IMR-90 (cell line): ENCODE data around the gene LRRC2. TPM values are rescaled to one million over a fixed set of nuclear protein-coding genes. Genes with fewer than 3 reads are reported as not detected.

Experiments
- ATAC-seq: fragments of 200-7000 bp; cut with Tn5 transposase; 2 replicates; pipeline ENCODE4 v1.9.1; 2020; ENCODE audit warnings: low read depth, mild to moderate bottlenecking, moderate library complexity
- BruUV-seq: library from RNA; stranded (reverse); fragments of 400-500 nt; replicated peaks from 2 replicates; lab custom pipeline; 2021; lab: Mats Ljungman, UMichigan
- CTCF ChIA-PET: fragments of 300-600 bp; formaldehyde crosslinking; extraction: SDS; loops from one replicate; lab custom pipeline; 2021; ENCODE audit warnings: antibody characterized with exemption; lab: Yijun Ruan, JAX
- POLR2A ChIA-PET: fragments of 300-600 bp; sonication (Branson Sonifier 250); formaldehyde crosslinking; loops from one replicate; lab custom pipeline; 2022; ENCODE audit warnings: antibody characterized with exemption; ENCODE audit not compliant: unreplicated experiment; lab: Charles Lee
- DNase-seq: peaks from one replicate; pipeline ENCODE4 v3.0.0; 2013
- H2AFZ ChIP-seq: replicated peaks from 2 replicates; pipeline ENCODE3; 2013; ENCODE audit warnings: low read length, mild to moderate bottlenecking; ENCODE audit not compliant: poor library complexity
- H2AK5ac ChIP-seq: 2 replicates; pipeline ENCODE4 v1.6.1; 2013; ENCODE audit warnings: low read depth, low read length, inconsistent platforms
- H2AK9ac ChIP-seq: replicated peaks from 2 replicates; pipeline ENCODE3; 2013; ENCODE audit warnings: mild to moderate bottlenecking, low read depth, low read length, moderate library complexity; ENCODE audit not compliant: poor library complexity
- H2BK120ac ChIP-seq: 2 replicates; pipeline ENCODE4 v1.6.1; 2013; ENCODE audit warnings: low read depth, low read length, inconsistent platforms
- H2BK15ac ChIP-seq: 3 replicates; pipeline ENCODE4 v1.6.1; 2013; ENCODE audit warnings: low read depth, low read length, inconsistent platforms
- H2BK20ac ChIP-seq: 2 replicates; pipeline ENCODE4 v1.6.1; 2013; ENCODE audit warnings: low read depth, mild to moderate bottlenecking, inconsistent platforms, low read length, moderate library complexity
- H2BK5ac ChIP-seq: 2 replicates; pipeline ENCODE4 v1.6.1; 2013; ENCODE audit warnings: mild to moderate bottlenecking, low read depth, low read length, inconsistent platforms; ENCODE audit not compliant: poor library complexity, severe bottlenecking
- H3K14ac ChIP-seq: replicated peaks from 2 replicates; pipeline ENCODE4 v1.6.1; 2013; ENCODE audit warnings: low read depth, low read length, inconsistent platforms
- H3K18ac ChIP-seq: 2 replicates; pipeline ENCODE4 v1.6.1; 2013; ENCODE audit warnings: low read depth, low read length, control low read depth
- H3K23ac ChIP-seq: 2 replicates; pipeline ENCODE4 v1.6.1; 2013; ENCODE audit warnings: low read depth, low read length, inconsistent platforms
- H3K27ac ChIP-seq: 2 replicates; pipeline ENCODE4 v1.5.1; 2013; ENCODE audit warnings: mild to moderate bottlenecking, control low read depth, low read length; ENCODE audit not compliant: insufficient read depth
- H3K27me3 ChIP-seq: 2 replicates; pipeline ENCODE4 v1.6.1; 2013; ENCODE audit warnings: low read length; ENCODE audit not compliant: control insufficient read depth, insufficient read depth
- H3K36me3 ChIP-seq: 2 replicates; pipeline ENCODE4 v1.6.1; 2013; ENCODE audit warnings: low read length, mixed read lengths; ENCODE audit not compliant: control insufficient read depth, insufficient read depth
- H3K4ac ChIP-seq: 2 replicates; pipeline ENCODE4 v1.6.1; 2013; ENCODE audit warnings: low read depth, low read length, inconsistent platforms
- H3K4me1 ChIP-seq: 2 replicates; pipeline ENCODE4 v1.6.1; 2013; ENCODE audit warnings: low read length, mixed read lengths; ENCODE audit not compliant: control insufficient read depth, insufficient read depth
- H3K4me2 ChIP-seq: 2 replicates; pipeline ENCODE4 v1.6.1; 2013; ENCODE audit warnings: low read depth, mild to moderate bottlenecking, control low read depth, low read length, moderate library complexity
- H3K4me3 ChIP-seq: 2 replicates; pipeline ENCODE4 v1.5.1; 2013; ENCODE audit warnings: low read depth, mild to moderate bottlenecking, control low read depth, low read length, moderate library complexity; ENCODE audit not compliant: insufficient read depth
- H3K56ac ChIP-seq: 2 replicates; pipeline ENCODE4 v1.6.1; 2013; ENCODE audit warnings: low read length, inconsistent platforms; ENCODE audit not compliant: insufficient read depth; ENCODE audit errors: extremely low read depth
- H3K79me1 ChIP-seq, 2 experiments: 2 replicates each; pipeline ENCODE4 v1.6.1; 2013; ENCODE audit warnings: low read length in 2 of 2, inconsistent platforms in 1 of 2, low read depth in 1 of 2
- H3K9ac ChIP-seq: 2 replicates; pipeline ENCODE4 v1.6.1; 2013; ENCODE audit warnings: low read depth, low read length, control low read depth
- H3K9me1 ChIP-seq: 2 replicates; pipeline ENCODE4 v1.6.1; 2013; ENCODE audit warnings: low read length, inconsistent platforms; ENCODE audit not compliant: insufficient read depth
- H3K9me3 ChIP-seq: 2 replicates; pipeline ENCODE4 v1.6.1; 2013; ENCODE audit warnings: low read length; ENCODE audit not compliant: control insufficient read depth, insufficient read depth
- H4K20me1 ChIP-seq: 2 replicates; pipeline ENCODE4 v1.6.1; 2013; ENCODE audit warnings: low read length, inconsistent platforms; ENCODE audit not compliant: insufficient read depth
- H4K5ac ChIP-seq: 2 replicates; pipeline ENCODE4 v1.6.1; 2013; ENCODE audit warnings: mild to moderate bottlenecking, low read depth, low read length, control low read depth
- H4K8ac ChIP-seq, 2 experiments: 2 replicates each; pipeline ENCODE4 v1.6.1; 2013; ENCODE audit warnings: low read depth in 2 of 2, low read length in 2 of 2, control low read depth in 1 of 2, inconsistent platforms in 1 of 2
- H4K91ac ChIP-seq: 2 replicates; pipeline ENCODE4 v1.6.1; 2013; ENCODE audit warnings: low read depth, low read length, inconsistent platforms; ENCODE audit not compliant: insufficient read depth
- BHLHE40 ChIP-seq: fragments of 150-350 bp; IDR thresholded peaks from 2 replicates; pipeline ENCODE4 v1.6.1; 2016; ENCODE audit warnings: mild to moderate bottlenecking, low read depth, low read length
- CEBPB ChIP-seq: IDR thresholded peaks from 2 replicates; pipeline ENCODE4 v1.6.1; 2012; ENCODE audit warnings: low read depth, low read length, improper control_type of control experiment
- CHD1 ChIP-seq: IDR thresholded peaks from 2 replicates; pipeline ENCODE4 v1.6.1; 2012; ENCODE audit warnings: low read depth, low read length, improper control_type of control experiment
- CTCF ChIP-seq: conservative IDR thresholded peaks from 2 replicates; pipeline ENCODE4 v1.5.1; 2012; ENCODE audit warnings: mild to moderate bottlenecking, low read depth, low read length, improper control_type of control experiment
- ELK1 ChIP-seq: fragments of 150-350 bp; IDR thresholded peaks from 2 replicates; pipeline ENCODE4 v1.6.1; 2016; ENCODE audit warnings: low read depth, mild to moderate bottlenecking, low read length, moderate library complexity, borderline replicate concordance
- FOS ChIP-seq: fragments of 150-350 bp; IDR thresholded peaks from 2 replicates; pipeline ENCODE4 v1.6.1; 2016; ENCODE audit warnings: low read depth, low read length
- MAFK ChIP-seq: IDR thresholded peaks from 2 replicates; pipeline ENCODE4 v1.6.1; 2012; ENCODE audit warnings: low read depth, low read length, improper control_type of control experiment
- MAZ ChIP-seq: IDR thresholded peaks from 2 replicates; pipeline ENCODE4 v1.6.1; 2012; ENCODE audit warnings: low read depth, mild to moderate bottlenecking, low read length, improper control_type of control experiment, moderate library complexity, borderline replicate concordance
- MXI1 ChIP-seq: IDR thresholded peaks from 2 replicates; pipeline ENCODE4 v1.6.1; 2012; ENCODE audit warnings: low read depth, mild to moderate bottlenecking, low read length, moderate library complexity, borderline replicate concordance
- NFE2L2 ChIP-seq: fragments of 150-350 bp; IDR thresholded peaks from 2 replicates; pipeline ENCODE4 v1.6.1; 2016; ENCODE audit warnings: low read depth, mild to moderate bottlenecking, low read length
- POLR2A ChIP-seq: IDR thresholded peaks from 2 replicates; pipeline ENCODE4 v1.6.1; 2012; ENCODE audit warnings: mild to moderate bottlenecking, low read depth, low read length
- RAD21 ChIP-seq: IDR thresholded peaks from 2 replicates; pipeline ENCODE4 v1.6.1; 2012; ENCODE audit warnings: low read length, improper control_type of control experiment
- RCOR1 ChIP-seq: IDR thresholded peaks from 2 replicates; pipeline ENCODE4 v1.6.1; 2012; ENCODE audit warnings: mild to moderate bottlenecking, low read length, improper control_type of control experiment; ENCODE audit not compliant: insufficient replicate concordance
- RFX5 ChIP-seq: IDR thresholded peaks from 2 replicates; pipeline ENCODE4 v1.8.0; 2012; ENCODE audit warnings: low read depth, mild to moderate bottlenecking, low read length, moderate library complexity
- SMC3 ChIP-seq: fragments of 150-350 bp; IDR thresholded peaks from 2 replicates; pipeline ENCODE4 v1.6.1; 2016; ENCODE audit warnings: low read depth, mild to moderate bottlenecking, antibody characterized with exemption, low read length, moderate library complexity
- USF2 ChIP-seq: fragments of 150-350 bp; IDR thresholded peaks from 2 replicates; pipeline ENCODE4 v1.6.1; 2017; ENCODE audit warnings: mild to moderate bottlenecking, antibody characterized with exemption, low read length, low read depth
- WGBS, 2 experiments: methylation state at CpG; one replicate each; pipeline versions ENCODE4 v1.1.5 to v1.1.7; 2013; ENCODE audit warnings: missing lambda C conversion rate in 2 of 2; ENCODE audit not compliant: insufficient read length in 1 of 2; ENCODE audit errors: extremely low coverage in 2 of 2; 5-methylcytosine and 5-hydroxymethylcytosine counted together
- dilution Hi-C: fragments of 300-500 bp; cut with HindIII; formaldehyde crosslinking; loops from one replicate; pipeline ENCODE4 v1.14.3; 2018; ENCODE audit warnings: low sequenced_read_pairs; ENCODE audit not compliant: unreplicated experiment
- in situ Hi-C: fragments of 300-500 bp; cut with MboI; formaldehyde crosslinking; loops from 3 replicates; pipeline ENCODE4 v1.14.3; 2019; ENCODE audit warnings: low sequenced_read_pairs, inconsistent platforms, mixed read lengths
- intact Hi-C: fragments of 100-400 bp; cut with micrococcal nuclease; formaldehyde crosslinking; loops from 2 replicates; pipeline ENCODE4 v1.10.0; 2022
- polyA plus RNA-seq, 3 experiments: library from polyadenylated mRNA; depleted of rRNA; stranded (reverse); fragments of >200 nt; gene quantifications; 2 replicates each; pipeline ENCODE4 v1.2.3, GENCODE V29; 2012; ENCODE audit warnings: low replicate concordance in 1 of 3
- total RNA-seq: library from RNA; depleted of rRNA; stranded (reverse); fragments of >200 nt; gene quantifications from 2 replicates; pipeline ENCODE4 v1.2.3, GENCODE V29; 2012

The LRRC2 gene
- total and polyA plus RNA-seq, 2 of the 4 experiments (the other 2 are of a cell fraction): 2.9 to 4.1 TPM

GRCh38 chr3:46580675-46581074 is 14.6 kb upstream of the LRRC2 start:
- WGBS, 2 experiments: 100% methylated on average over 1 of the region's 1 CpG; no CpG with 5 or more reads in 1 of the 2 experiments
- DNase-seq: no peak
- no TSS peak for BruUV-seq

More at GRCh38 chr3:46580675-46581074, 14.6 kb upstream of the LRRC2 start:
- no peak overlapping the region for H2AFZ ChIP-seq
- ATAC-seq: no peak
- H3K9ac ChIP-seq: no peak overlapping the region
- no peak overlapping the region for H3K56ac ChIP-seq
- ChIA-PET POLR2A (no interaction called here), CTCF (no interaction called here)
- H3K4me2 ChIP-seq: no peak overlapping the region
- H3K79me1 ChIP-seq: no peaks in the 10 kb centered on the region
- no peak overlapping the region for H2AK9ac ChIP-seq
- H3K9me3 ChIP-seq: no peaks in the 10 kb centered on the region
- no peak overlapping the region for H3K14ac ChIP-seq
- H2BK5ac ChIP-seq: no peak overlapping the region
- H2BK120ac ChIP-seq: no peak overlapping the region
- H4K5ac ChIP-seq: no peak overlapping the region
- no peaks in the 10 kb centered on the region for H3K9me1 ChIP-seq
- no peak overlapping the region for H3K4me3 ChIP-seq
- H3K4ac ChIP-seq: no peak overlapping the region
- no peaks in the 10 kb centered on the region for H4K20me1 ChIP-seq
- intact Hi-C loops: no loop called here
- no peak overlapping the region for H4K8ac ChIP-seq
- H3K27ac ChIP-seq: no peak overlapping the region
- H3K27me3 ChIP-seq: peaks cover 31% of the 10 kb centered on the region
- H3K36me3 ChIP-seq: no peaks in the 10 kb centered on the region
- H2BK15ac ChIP-seq: no peak overlapping the region
- H4K91ac ChIP-seq: no peak overlapping the region
- no peaks in the 10 kb centered on the region for H3K4me1 ChIP-seq
- no peak overlapping the region for H2AK5ac ChIP-seq
- no peak overlapping the region for H3K18ac ChIP-seq
- in situ Hi-C loops: no loop called here
- H3K23ac ChIP-seq: no peak overlapping the region
- no peak overlapping the region for H2BK20ac ChIP-seq
- dilution Hi-C loops: no loop called here
- no peak for TF ChIP-seq CEBPB
- TF ChIP-seq BHLHE40: no peak
- no peak for TF ChIP-seq CHD1
- no peak for TF ChIP-seq MAFK
- TF ChIP-seq MAZ: no peak
- no peak for TF ChIP-seq ELK1
- TF ChIP-seq RAD21: no peak
- no peak for TF ChIP-seq SMC3
- TF ChIP-seq MXI1: no peak
- TF ChIP-seq POLR2A: no peak
- TF ChIP-seq USF2: no peak
- no peak for TF ChIP-seq RCOR1
- no peak for TF ChIP-seq FOS
- TF ChIP-seq RFX5: no peak
- no peak for TF ChIP-seq CTCF
- no peak for TF ChIP-seq NFE2L2
